ENCODE data around the gene MTA3.
"Not testable (repeated sequence)": the region's sequence is repeated elsewhere in the genome, so short reads cannot be mapped to it uniquely, and the experiment has no call there.

The MTA3 gene

GRCh38 chr2:42567806-42568400, 529 bp upstream of the MTA3 start:
- DNase-seq (ENCODE audit: low spot score) = peak; percentile 36

GRCh38 chr2:42569116-42569711, 782 bp downstream of the MTA3 start:
- peak; percentile 60 for DNase-seq (ENCODE audit: low spot score)

GRCh38 chr2:42569883-42570282, 1.5 kb downstream of the MTA3 start:
- peak; percentile 12 for DNase-seq (ENCODE audit: low spot score)

GRCh38 chr2:42572297-42573081, 4.1 kb downstream of the MTA3 start:
- no peak for DNase-seq (ENCODE audit: low spot score)

GRCh38 chr2:42573256-42573655, 4.8 kb downstream of the MTA3 start:
- no peak for DNase-seq (ENCODE audit: low spot score)

GRCh38 chr2:42575458-42576064, 7.1 kb downstream of the MTA3 start:
- DNase-seq (ENCODE audit: low spot score) = no peak

- no peak for DNase-seq (ENCODE audit: low spot score)
Observed at GRCh38 chr2:42578621-42579020, 10.2 kb downstream of the MTA3 start.

GRCh38 chr2:42581257-42581656, 12.8 kb downstream of the MTA3 start:
- no peak for DNase-seq (ENCODE audit: low spot score)

GRCh38 chr2:42584628-42585027, 16.2 kb downstream of the MTA3 start:
- not testable (repeated sequence) for DNase-seq (ENCODE audit: low spot score)

- no peak for DNase-seq (ENCODE audit: low spot score)
Observed at GRCh38 chr2:42585779-42586178, 17.3 kb downstream of the MTA3 start.

- DNase-seq (ENCODE audit: low spot score) = no peak
Observed at GRCh38 chr2:42587526-42588117, 19.2 kb downstream of the MTA3 start.

GRCh38 chr2:42588121-42588520, 19.7 kb downstream of the MTA3 start:
- DNase-seq (ENCODE audit: low spot score) = no peak

- no peak for DNase-seq (ENCODE audit: low spot score)
Observed at GRCh38 chr2:42590176-42590575, 21.7 kb downstream of the MTA3 start.

GRCh38 chr2:42593282-42593681, 24.9 kb downstream of the MTA3 start:
- no peak for DNase-seq (ENCODE audit: low spot score)

GRCh38 chr2:42598656-42599055, 30.2 kb downstream of the MTA3 start:
- DNase-seq (ENCODE audit: low spot score) = no peak

GRCh38 chr2:42601076-42601475, 32.6 kb downstream of the MTA3 start:
- no peak for DNase-seq (ENCODE audit: low spot score)

GRCh38 chr2:42602218-42602875, 33.9 kb downstream of the MTA3 start:
- no peak for DNase-seq (ENCODE audit: low spot score)

- DNase-seq (ENCODE audit: low spot score) = no peak
Observed at GRCh38 chr2:42602876-42603219, 34.4 kb downstream of the MTA3 start.

GRCh38 chr2:42604341-42604867, 36.0 kb downstream of the MTA3 start:
- DNase-seq (ENCODE audit: low spot score) = not testable (repeated sequence)

- DNase-seq (ENCODE audit: low spot score) = not testable (repeated sequence)
Observed at GRCh38 chr2:42606166-42606565, 37.7 kb downstream of the MTA3 start.

- no peak for DNase-seq (ENCODE audit: low spot score)
Observed at GRCh38 chr2:42607101-42607637, 38.7 kb downstream of the MTA3 start.

Data from pons (tissue), 1 donor.